ENCODE results near the gene MSL3.

The MSL3 gene

GRCh38 chrX:11757719-11758399, at the start of gene MSL3:
MSL3 (plus strand) TSS chrX:11758237; CDS start chrX:11758264, 27 bp downstream.
- peak; percentile 17 for DNase-seq

GRCh38 chrX:11722304-11722703, 35.7 kb upstream of the MSL3 start:
- DNase-seq, result no peak

GRCh38 chrX:11724122-11725017, 33.7 kb upstream of the MSL3 start:
- no peak for DNase-seq

GRCh38 chrX:11725631-11726442, 32.2 kb upstream of the MSL3 start:
- no peak for DNase-seq

- DNase-seq, result no peak
These were observed 29.5 kb upstream of the MSL3 start for GRCh38 chrX:11728556-11728955.

- DNase-seq, result no peak
These were observed 24.4 kb upstream of the MSL3 start for GRCh38 chrX:11733614-11734013.

GRCh38 chrX:11739776-11740175, 18.3 kb upstream of the MSL3 start:
- DNase-seq, result no peak

- no peak for DNase-seq
These were observed 17.2 kb upstream of the MSL3 start for GRCh38 chrX:11740794-11741193.

GRCh38 chrX:11741574-11741973, 16.5 kb upstream of the MSL3 start:
- no peak for DNase-seq

GRCh38 chrX:11745881-11746280, 12.2 kb upstream of the MSL3 start:
- no peak for DNase-seq

GRCh38 chrX:11750046-11750445, 8.0 kb upstream of the MSL3 start:
- DNase-seq, result no peak

- DNase-seq, result no peak
These were observed 7.3 kb upstream of the MSL3 start for GRCh38 chrX:11750694-11751093.

- peak; percentile 8 for DNase-seq
These were observed 6.8 kb upstream of the MSL3 start for GRCh38 chrX:11751261-11751660.

GRCh38 chrX:11753668-11754067, 4.4 kb upstream of the MSL3 start:
- DNase-seq, result no peak

- DNase-seq, result peak; percentile 49
These were observed 2.9 kb upstream of the MSL3 start for GRCh38 chrX:11754958-11755645.

GRCh38 chrX:11755724-11756123, 2.3 kb upstream of the MSL3 start:
- no peak for DNase-seq

- no peak for DNase-seq
These were observed 1.4 kb upstream of the MSL3 start for GRCh38 chrX:11756354-11757318.

GRCh38 chrX:11757397-11757718, 679 bp upstream of the MSL3 start:
- DNase-seq, result no peak

GRCh38 chrX:11758400-11759171, 549 bp downstream of the MSL3 start:
- peak; percentile 54 for DNase-seq

GRCh38 chrX:11759172-11759460, 1.1 kb downstream of the MSL3 start:
- DNase-seq, result no peak
